HG03378 (cell line): ENCODE measurements around the gene LAIR2.

ENCODE experiments used
- ATAC-seq: cut with Tn5 transposase; IDR thresholded peaks from one replicate; pipeline ENCODE4 v1.9.1; 2021; ENCODE audit warnings: mild to moderate bottlenecking, moderate library complexity; ENCODE audit not compliant: unreplicated experiment

LAIR2 gene

GRCh38 chr19:54530866-54531265 is 28.2 kb downstream of the LAIR2 start:
- ATAC-seq, result no peak

GRCh38 chr19:54532528-54532927 is 29.9 kb downstream of the LAIR2 start:
- peak; percentile 75 for ATAC-seq

- ATAC-seq, result no peak
Observed at GRCh38 chr19:54533476-54533875, 30.8 kb downstream of the LAIR2 start.

- no peak for ATAC-seq
Observed at GRCh38 chr19:54534156-54534555, 31.5 kb downstream of the LAIR2 start.

GRCh38 chr19:54535601-54536000 is 33.0 kb downstream of the LAIR2 start:
- ATAC-seq, result no peak

GRCh38 chr19:54536956-54537355 is 34.3 kb downstream of the LAIR2 start:
- ATAC-seq, result no peak

GRCh38 chr19:54541712-54542111 is 39.1 kb downstream of the LAIR2 start:
- no peak for ATAC-seq

GRCh38 chr19:54548806-54549205 is 46.2 kb downstream of the LAIR2 start:
- no peak for ATAC-seq

- no peak for ATAC-seq
Observed at GRCh38 chr19:54549224-54549623, 46.6 kb downstream of the LAIR2 start.

- ATAC-seq, result no peak
Observed at GRCh38 chr19:54551293-54551692, 48.7 kb downstream of the LAIR2 start.

GRCh38 chr19:54551950-54552912 is 49.6 kb downstream of the LAIR2 start:
- no peak for ATAC-seq

- no peak for ATAC-seq
Observed at GRCh38 chr19:54552913-54553310, 50.3 kb downstream of the LAIR2 start.

- ATAC-seq, result no peak
Observed at GRCh38 chr19:54554006-54554405, 51.4 kb downstream of the LAIR2 start.

- no peak for ATAC-seq
Observed at GRCh38 chr19:54554896-54555295, 52.3 kb downstream of the LAIR2 start.

GRCh38 chr19:54556194-54556593 is 53.6 kb downstream of the LAIR2 start:
- no peak for ATAC-seq

- ATAC-seq, result no peak
Observed at GRCh38 chr19:54558339-54558738, 55.7 kb downstream of the LAIR2 start.
